Measurements from ENCODE around the gene SAMD9L. TPM values are rescaled to one million over a fixed set of nuclear protein-coding genes. Genes with fewer than 3 reads are reported as not detected.
A peak's percentile ranks its signal among the peaks of the same experiment; 100 is the strongest.

SAMD9L gene
- total RNA-seq, 1 donor from 2014 or later = 8.6 TPM

DNA sequence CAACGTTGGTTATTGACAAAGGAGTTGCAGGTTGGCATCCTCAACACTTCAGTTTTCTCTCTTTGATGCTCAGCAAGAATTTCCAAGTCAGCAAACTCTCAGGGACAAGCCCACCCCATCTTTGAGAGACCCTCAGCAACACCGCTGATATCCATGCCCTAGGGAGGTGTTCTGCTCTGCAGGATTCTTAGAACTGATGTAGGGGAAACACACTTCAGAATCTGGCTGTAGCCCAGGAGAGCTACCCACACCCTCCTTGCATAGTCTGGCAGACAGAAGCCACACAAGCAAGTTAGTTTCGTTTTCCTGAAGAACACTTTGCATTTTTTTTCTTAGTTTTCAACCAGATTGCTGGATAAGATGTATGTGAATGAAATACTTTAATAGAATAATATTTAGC lies 822 bp downstream of the SAMD9L start:
- no peak for TF ChIP-seq POLR2A (IDR thresholded peaks at IDR 0.05)
- TF ChIP-seq, protein P1, sequence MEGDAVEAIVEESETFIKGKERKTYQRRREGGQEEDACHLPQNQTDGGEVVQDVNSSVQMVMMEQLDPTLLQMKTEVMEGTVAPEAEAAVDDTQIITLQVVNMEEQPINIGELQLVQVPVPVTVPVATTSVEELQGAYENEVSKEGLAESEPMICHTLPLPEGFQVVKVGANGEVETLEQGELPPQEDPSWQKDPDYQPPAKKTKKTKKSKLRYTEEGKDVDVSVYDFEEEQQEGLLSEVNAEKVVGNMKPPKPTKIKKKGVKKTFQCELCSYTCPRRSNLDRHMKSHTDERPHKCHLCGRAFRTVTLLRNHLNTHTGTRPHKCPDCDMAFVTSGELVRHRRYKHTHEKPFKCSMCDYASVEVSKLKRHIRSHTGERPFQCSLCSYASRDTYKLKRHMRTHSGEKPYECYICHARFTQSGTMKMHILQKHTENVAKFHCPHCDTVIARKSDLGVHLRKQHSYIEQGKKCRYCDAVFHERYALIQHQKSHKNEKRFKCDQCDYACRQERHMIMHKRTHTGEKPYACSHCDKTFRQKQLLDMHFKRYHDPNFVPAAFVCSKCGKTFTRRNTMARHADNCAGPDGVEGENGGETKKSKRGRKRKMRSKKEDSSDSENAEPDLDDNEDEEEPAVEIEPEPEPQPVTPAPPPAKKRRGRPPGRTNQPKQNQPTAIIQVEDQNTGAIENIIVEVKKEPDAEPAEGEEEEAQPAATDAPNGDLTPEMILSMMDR (IDR thresholded peaks at IDR 0.05) = no peak
- TF ChIP-seq POLR2AphosphoS5 (IDR thresholded peaks at IDR 0.05; ENCODE audit: insufficient read depth in 1 of 2, low read depth in 1 of 2) = no peak
- no peaks in the 10 kb centered on the region for H3K27me3 ChIP-seq
- intact Hi-C loops (cut with DNase I) = no loop called here

DNA sequence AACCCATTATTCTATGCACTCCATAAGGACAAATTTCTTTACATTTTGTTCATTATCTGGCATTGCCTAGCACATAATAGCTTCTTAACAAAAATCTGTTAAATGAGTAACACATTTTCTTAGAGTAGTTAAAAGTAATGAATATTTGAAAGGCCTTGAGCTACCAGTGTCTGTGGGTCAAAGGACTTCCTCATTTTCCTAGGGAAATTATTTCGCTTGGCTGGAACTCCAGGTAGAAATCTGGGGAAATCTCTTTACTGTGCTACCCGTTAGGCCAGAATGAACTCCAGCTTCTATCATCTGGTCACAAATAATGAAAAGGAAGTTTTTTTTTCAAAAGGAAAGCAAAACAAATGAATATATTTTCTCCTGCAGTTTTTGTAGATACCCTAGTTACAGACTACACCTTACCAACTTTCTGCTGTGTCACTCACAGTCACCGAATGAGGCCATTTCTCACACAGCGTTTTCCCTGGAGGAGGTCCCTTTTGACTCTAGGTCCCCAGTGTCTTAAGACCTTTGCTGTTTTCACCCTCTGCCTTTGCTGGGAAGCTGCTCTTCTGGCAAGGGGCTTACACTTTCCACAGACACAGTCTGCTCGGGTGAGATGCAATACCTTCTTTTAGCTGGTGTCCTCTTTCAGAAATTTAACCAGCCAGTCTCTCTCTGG lies 1.6 kb downstream of the SAMD9L start:
- Histone ChIP-seq H3K9me3 (no peaks in the 10 kb centered on the region), H3K27me3 (no peaks in the 10 kb centered on the region), H3K27ac (peak overlapping the region; percentile 35), H3K36me3 (peaks cover 0 to 34% of the 10 kb centered on the region in 2 donors), H3K4me1 (peaks cover 21% of the 10 kb centered on the region), H3K4me3 (peak overlapping the region; percentile 43 to 48)
- DNase-seq (ENCODE audit: extremely low spot score in 2 of 2) = no peak
- intact Hi-C loops (cut with DNase I) = no loop called here
- TF ChIP-seq, protein P1 (IDR thresholded peaks at IDR 0.05) = no peak
- TF ChIP-seq POLR2A (IDR thresholded peaks at IDR 0.05) = no peak
- TF ChIP-seq POLR2AphosphoS5 (IDR thresholded peaks at IDR 0.05; ENCODE audit: insufficient read depth in 1 of 2, low read depth in 1 of 2) = no peak

More for the DNA sequence above, 822 bp downstream of the SAMD9L start:
- H3K27ac ChIP-seq = peak overlapping the region; percentile 35
- peaks cover 0 to 28% of the 10 kb centered on the region in 2 donors for H3K36me3 ChIP-seq
- peaks cover 21% of the 10 kb centered on the region for H3K4me1 ChIP-seq
- H3K9me3 ChIP-seq = no peaks in the 10 kb centered on the region
- peak overlapping the region; percentile 43 to 48 for H3K4me3 ChIP-seq
- DNase-seq (ENCODE audit: extremely low spot score in 2 of 2) = no peak

DNA sequence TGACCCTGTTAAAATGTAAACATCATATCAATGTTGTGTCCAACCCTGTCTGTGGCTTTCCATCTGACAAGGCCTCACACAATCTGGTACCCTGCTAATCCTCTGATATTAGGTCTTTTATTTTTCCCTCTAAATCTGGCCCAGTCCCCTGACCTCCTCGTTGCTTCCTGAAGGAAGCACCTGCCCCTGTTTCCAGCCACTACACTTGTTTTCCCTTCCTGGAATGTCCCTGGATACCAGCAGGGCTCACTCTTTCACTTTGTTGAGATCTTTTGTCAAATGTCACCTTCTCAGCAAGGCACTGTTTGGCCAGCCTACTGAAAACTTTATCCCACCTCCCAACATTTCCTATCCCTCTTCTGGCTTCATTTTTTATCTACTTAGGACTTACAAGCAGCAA lies 2.1 kb downstream of the SAMD9L start:
- TF ChIP-seq POLR2AphosphoS5 (IDR thresholded peaks at IDR 0.05; ENCODE audit: insufficient read depth in 1 of 2, low read depth in 1 of 2) (no peak), POLR2A (IDR thresholded peaks at IDR 0.05) (no peak)
- TF ChIP-seq, protein P1 (IDR thresholded peaks at IDR 0.05) = no peak
- Histone ChIP-seq H3K27me3 (no peaks in the 10 kb centered on the region), H3K36me3 (peaks cover 0 to 40% of the 10 kb centered on the region in 2 donors), H3K9me3 (no peaks in the 10 kb centered on the region), H3K4me3 (no peak overlapping the region), H3K27ac (no peak overlapping the region), H3K4me1 (peaks cover 21% of the 10 kb centered on the region)
- no peak for DNase-seq (ENCODE audit: extremely low spot score in 2 of 2)
- intact Hi-C loops (cut with DNase I) = no loop called here

DNA sequence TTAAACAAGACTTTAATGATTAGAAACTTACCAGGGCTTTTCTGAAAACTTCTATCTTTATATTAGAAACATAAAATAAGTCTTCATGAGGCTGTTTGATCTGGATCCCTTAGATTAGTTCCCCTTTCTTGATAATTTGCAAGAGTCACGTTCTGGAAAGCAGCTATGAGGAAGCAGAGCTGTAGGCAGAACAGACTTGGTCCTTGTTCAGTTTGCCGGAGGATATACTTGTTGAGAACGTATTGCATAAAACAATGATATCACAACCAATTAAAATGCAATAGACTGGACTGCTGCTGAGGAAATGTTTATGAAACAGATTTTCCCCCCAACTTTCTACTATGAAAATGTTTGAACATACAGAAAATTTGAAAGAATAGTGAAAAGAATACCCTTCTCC lies 2.8 kb downstream of the SAMD9L start:
- no peak overlapping the region for H3K27ac ChIP-seq
- intact Hi-C loops (cut with DNase I) = no loop called here

DNA sequence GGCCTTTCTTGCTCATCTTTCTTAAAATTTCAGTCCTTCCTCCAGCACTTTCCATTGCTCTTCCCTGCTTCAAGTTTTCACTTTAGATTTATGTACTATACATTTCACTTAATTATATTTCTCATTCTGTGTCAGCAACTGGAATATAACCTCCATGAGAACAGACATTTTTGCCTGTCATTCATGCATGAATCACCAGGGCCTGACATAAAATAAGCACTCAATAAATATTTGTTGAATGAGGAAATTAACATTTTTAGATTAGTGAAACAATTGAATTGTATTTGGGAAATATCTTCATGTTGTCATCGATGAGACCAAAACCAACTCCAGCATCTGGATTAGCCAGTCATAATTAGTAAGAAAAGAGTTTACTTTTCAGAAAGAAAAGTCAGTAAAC lies 6.1 kb downstream of the SAMD9L start:
- TF ChIP-seq POLR2A (IDR thresholded peaks at IDR 0.05) (no peak), POLR2AphosphoS5 (IDR thresholded peaks at IDR 0.05; ENCODE audit: insufficient read depth in 1 of 2, low read depth in 1 of 2) (no peak)
- TF ChIP-seq, protein P1 (IDR thresholded peaks at IDR 0.05) = no peak
- peaks cover 0 to 76% of the 10 kb centered on the region in 2 donors for H3K36me3 ChIP-seq
- H3K4me1 ChIP-seq = peaks cover 10% of the 10 kb centered on the region

More for the DNA sequence above, 2.8 kb downstream of the SAMD9L start:
- DNase-seq (ENCODE audit: extremely low spot score in 2 of 2) = no peak
- peaks cover 21% of the 10 kb centered on the region for H3K4me1 ChIP-seq
- H3K9me3 ChIP-seq = no peaks in the 10 kb centered on the region
- H3K36me3 ChIP-seq = peaks cover 0 to 47% of the 10 kb centered on the region in 2 donors
- H3K4me3 ChIP-seq = no peak overlapping the region
- TF ChIP-seq, protein P1 (IDR thresholded peaks at IDR 0.05) = no peak
- TF ChIP-seq POLR2AphosphoS5 (IDR thresholded peaks at IDR 0.05; ENCODE audit: insufficient read depth in 1 of 2, low read depth in 1 of 2) (no peak), POLR2A (IDR thresholded peaks at IDR 0.05) (no peak)
- H3K27me3 ChIP-seq = no peaks in the 10 kb centered on the region

More for the DNA sequence above, 6.1 kb downstream of the SAMD9L start:
- Histone ChIP-seq H3K27me3 (no peaks in the 10 kb centered on the region), H3K4me3 (no peak overlapping the region), H3K9me3 (no peaks in the 10 kb centered on the region), H3K27ac (no peak overlapping the region)
- intact Hi-C loops (cut with DNase I) = no loop called here
- no peak for DNase-seq (ENCODE audit: extremely low spot score in 2 of 2)
